AG09319 (cell line): ENCODE measurements around the gene SYP.
A peak's percentile ranks its signal among the peaks of the same experiment; 100 is the strongest.

Experiments used
- DNase-seq: peaks from one replicate; pipeline ENCODE4 v3.0.0-alpha.2; 2010; ENCODE audit warnings: low read depth; ENCODE audit errors: extremely low read depth
- CTCF ChIP-seq: IDR thresholded peaks from 2 replicates; pipeline ENCODE4 v1.5.1; 2011; ENCODE audit warnings: low read depth, mild to moderate bottlenecking, inconsistent platforms, low read length, moderate library complexity

SYP gene

GRCh38 chrX:49184294-49185281 lies 15.4 kb downstream of the SYP start:
- DNase-seq, result peak; percentile 54
- TF ChIP-seq CTCF, result no peak

GRCh38 chrX:49183701-49184281 lies 16.2 kb downstream of the SYP start:
- TF ChIP-seq CTCF, result no peak
- DNase-seq, result no peak

DNA sequence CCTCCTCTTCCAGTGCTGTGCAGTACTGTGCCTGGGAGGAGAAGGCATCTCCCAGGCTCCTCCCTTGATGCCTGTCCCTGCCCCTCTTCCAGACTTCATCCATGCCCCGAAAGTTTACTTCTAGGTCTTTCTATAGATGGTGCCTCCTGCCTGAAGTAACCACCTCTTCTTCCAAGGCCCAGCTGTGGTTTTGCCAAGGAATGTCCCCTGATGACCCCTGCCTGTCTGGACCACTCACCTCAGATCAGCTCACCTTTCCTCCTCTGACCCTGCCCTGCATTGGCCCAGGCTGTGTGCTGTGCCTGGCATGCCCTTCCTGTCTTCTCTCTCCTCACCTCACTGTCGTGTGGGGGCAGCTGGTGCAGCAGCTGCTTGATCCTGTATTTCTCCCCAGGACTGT lies 20.6 kb downstream of the SYP start:
- DNase-seq, result no peak
- TF ChIP-seq CTCF, result no peak

DNA sequence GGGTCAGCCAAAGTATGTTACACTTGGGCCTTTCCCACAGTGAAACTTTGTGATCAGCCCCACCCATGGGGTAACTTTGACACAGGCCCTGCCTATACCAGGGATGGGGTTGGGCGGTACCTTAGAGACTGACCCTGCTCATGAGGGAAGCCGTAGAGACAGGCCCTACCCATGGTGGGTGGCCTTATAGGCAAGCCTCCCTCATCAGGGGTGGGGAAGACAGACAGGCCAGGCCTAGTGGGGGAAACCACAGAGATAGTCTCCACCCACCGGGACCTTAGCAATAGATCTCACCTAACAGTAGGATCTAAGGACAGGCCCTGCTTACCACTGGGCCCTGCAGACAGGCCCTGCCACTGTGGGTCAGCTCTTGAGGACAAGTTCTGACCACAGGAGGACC lies 21.5 kb downstream of the SYP start:
- no peak for TF ChIP-seq CTCF
- DNase-seq, result no peak

- TF ChIP-seq CTCF, result no peak
- no peak for DNase-seq
Measured at GRCh38 chrX:49177873-49178480, 22.0 kb downstream of the SYP start.

DNA sequence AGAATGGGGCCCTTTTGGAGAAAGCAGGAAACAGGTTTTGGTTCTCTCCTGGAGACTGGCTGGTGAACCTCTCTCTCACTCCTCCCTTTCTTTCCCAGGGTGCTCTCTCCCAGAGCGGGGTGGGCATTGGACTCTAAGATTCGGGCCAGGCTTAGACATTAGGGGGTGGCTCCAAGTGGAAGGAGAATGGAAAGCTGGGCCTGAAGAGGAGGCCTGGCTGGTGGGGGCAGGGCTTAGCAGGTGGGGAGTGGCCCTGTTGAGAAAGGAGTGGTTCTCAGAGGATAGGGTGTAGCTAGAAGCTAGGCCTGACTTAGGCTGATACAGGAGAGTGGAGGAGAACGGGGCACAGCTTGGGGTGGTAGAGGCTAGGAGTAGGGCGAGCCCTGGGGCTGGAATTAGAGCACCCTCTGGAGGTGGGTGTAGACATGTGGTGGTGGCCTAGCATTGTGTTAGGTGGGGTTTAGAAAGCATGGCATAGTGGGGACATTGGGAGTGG lies 22.6 kb downstream of the SYP start:
- TF ChIP-seq CTCF, result no peak
- DNase-seq, result no peak
